Activated effector memory CD4-positive, alpha-beta T cell treated with anti-CD3 and anti-CD28 coated beads, Interleukin-2, amount 50 U/mL, for 16 hours (primary cell): ENCODE results near the gene VASN.
"Not testable (repeated sequence)": the region's sequence is repeated elsewhere in the genome, so short reads cannot be mapped to it uniquely, and the experiment has no call there.

Source experiments
- DNase-seq: peaks from one replicate; pipeline ENCODE4 v3.0.0-alpha.2; 2020

The VASN gene

DNA sequence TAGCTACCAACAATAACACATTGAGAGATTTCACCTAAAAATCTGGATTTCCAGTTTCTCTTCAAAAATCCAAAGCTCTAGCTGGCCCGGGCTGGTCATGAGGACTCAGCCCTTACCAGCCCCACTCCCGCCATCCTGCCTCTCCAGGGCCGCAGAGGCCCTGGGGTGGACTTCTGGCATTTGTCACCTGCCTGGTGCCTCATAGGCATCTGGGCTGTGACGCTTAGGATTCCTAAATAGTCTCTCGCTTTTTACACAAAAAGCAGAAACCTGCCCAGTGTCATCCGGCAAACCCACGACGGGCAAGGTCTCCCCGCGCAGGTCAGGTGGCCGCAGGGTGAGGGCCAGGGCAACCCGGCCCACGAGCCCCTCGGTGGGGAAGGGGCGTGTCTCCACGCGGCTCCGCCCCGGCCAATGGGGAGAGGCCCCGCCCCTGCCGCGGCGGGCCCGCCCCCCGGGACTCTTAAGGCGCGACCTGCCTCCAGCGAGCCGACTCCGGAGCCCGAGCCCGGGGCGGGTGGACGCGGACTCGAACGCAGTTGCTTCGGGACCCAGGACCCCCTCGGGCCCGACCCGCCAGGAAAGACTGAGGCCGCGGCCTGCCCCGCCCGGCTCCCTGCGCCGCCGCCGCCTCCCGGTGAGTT, at the start of gene VASN:
Gene VASN (plus strand): TSS at position 492 of the 644 bp plus-strand sequence. CDS start 9,030 bp downstream, outside the sequence.
- DNase-seq = peak; percentile 91

DNA sequence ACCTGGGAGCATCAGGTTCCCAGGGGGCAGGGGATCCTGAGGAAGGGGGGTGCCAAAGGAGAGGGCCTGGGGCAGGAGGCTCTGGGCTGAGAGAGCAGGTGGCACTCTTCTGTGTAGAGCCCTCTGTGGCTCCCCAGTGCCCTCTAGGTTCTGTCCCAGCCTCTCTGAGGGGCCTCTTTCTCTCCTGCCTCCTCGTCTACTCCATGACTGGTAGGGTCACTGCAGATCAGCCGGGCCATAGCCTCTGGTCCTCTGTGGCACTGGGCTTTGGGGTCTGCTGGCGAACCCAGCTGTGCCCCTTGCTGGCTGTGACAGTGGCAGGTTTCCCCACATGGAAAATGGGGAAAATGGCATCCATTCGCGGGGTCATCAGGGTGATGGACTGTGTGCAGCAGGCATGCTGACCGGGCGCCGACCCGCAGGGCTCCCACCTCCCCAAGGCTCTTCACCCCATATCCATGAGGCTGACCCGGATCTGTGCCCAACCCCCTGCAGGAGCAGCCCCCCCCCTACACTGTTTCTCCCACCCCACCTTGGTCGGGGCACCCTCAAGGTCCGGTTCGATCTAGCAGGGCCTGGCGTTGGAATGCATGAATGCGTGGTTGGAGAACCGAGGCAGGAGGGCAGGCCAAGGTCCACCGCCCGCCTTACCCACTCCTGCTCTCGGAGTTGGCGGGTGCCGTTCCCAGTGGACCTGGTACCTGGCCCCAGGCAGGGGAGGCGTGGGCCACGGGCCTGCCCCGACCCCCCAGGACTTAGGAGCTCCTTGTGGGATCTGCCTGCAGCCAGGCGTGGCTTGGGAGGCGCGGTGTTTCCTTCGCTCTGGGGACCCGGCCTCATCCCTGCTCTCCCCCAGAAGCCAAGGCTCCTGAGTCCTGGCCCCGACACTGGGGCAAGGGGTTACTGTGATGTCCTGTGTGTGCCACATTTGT, 49.3 kb upstream of the VASN start:
- DNase-seq = no peak

DNA sequence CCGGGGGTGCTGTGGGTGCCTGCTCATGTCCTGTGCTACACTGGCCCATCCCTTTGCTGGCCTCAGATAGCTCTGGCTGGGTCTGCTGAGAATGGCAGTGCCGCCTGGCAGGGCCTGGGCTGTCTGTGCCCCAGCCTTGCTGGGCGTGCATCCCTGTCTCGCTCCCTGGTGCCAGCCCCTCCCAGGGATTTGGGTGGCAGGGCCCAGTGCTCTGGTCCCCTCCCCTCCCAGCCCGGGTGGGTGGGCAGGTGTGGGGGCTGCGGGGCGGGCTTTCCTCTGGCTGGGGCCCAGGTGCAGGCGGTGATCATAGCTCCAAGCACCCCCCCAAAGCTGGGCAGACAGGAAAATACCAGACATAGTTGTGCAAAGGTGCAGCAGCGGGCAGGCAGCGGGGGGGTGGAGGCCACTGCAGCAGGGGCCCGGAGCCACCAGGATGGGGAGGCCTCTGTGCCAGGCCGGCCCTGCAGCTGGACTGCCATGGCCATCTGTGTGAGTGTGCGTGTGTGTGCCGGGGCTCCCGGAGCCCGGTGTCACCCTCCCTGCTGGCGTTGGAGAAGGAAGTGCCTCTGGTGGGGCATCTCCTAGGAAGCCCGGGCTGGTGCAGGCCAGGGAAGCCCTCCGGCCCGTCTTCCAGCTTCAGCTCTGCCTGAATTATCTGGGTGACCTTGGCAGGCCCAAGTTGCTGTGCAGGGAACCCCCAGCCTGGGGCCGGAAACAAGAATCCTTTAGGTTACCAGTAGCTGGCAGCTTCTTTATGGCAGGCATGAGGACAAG, 48.4 kb upstream of the VASN start:
- no peak for DNase-seq

DNA sequence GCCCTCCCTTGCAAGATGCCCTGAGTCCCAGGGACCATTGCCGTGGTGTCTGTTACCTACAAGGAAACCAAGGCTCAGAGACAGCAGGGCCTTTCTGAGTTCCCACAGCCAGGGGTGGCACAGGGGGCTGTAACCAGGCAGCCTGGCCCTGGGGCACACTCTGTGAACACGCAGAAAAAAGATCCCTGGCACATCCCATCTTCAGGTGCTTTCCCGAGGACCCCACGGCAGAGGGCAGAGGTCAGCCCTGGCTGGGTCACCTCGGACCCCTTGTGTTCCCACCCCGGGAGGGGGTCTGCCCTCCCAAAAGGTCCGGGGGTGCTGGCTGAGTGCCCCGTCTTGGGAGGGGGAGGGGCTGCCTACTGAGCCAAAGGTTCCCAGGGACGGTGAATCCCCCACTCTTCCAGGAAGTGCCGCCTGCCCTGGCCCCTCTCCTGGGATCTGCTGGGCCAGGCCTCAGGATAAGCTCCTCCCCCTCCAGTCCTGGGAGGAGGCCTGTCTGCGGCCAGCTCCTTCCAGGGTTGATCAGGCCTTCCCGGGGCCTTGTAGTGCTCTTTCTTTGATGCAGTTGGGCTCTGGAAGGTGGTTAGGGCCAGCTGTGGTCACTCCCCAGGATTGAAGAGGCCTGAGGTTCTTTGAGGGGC, 47.7 kb upstream of the VASN start:
- no peak for DNase-seq

DNA sequence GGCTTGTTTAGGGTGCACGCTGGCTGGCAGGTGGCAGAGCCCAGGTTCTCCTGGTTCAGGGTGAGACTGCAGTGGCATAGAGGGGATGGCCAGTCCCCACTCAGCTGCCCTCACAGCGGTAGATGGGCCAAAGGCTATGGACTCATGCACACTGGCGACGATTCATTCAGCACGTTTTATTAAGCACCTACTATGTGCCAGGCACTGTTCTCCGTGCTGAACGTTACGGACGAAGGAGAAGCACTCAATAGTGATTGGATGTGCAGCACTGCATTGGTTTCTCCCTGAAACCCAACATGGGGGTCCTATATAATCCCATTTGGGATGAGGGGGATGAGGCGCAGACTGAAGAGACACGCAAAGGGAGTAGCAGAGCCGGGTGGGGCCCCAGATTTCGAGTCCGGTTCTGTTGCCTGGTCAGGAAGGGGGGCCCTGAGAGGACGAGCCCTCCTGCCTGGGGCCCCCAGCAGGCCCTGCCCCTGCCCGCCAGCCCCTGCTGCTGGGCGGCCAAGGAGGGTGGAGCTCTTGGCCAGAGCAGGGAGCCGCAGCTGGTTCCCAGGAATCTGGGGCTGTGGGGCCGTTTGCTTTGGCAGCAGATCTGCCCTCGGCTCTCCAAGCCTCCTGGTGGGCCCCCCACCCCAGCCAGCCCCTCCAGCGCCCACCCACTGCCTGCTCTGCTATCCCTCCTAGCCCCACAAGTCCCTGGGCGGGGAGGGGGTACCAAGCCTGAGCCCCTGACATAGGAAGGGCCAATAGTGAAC, 47.0 kb upstream of the VASN start:
- no peak for DNase-seq

DNA sequence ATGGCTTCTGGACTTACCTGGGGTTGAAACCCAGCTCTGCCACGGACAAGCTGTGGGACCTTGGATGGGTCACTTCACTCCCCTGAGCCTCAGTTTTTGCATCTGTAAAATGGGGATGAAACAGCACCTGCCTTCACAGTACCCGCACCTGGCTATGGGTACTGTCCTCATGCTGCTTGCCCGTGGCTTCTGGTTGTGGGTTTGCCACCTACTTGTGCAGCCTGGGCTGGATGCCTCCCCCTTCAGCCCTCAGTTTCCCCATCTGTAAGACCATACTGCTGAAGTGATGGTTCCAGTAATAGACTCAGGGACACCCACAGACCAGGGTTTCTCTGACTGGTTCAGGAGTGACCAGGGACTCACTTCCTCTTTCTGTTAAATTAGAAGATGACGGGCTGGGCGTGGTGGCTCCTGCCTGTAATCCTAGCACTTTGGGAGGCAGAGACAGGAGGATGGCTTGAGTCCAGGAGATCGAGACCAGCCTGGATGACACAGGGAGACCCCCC, 46.3 kb upstream of the VASN start:
- no peak for DNase-seq

DNA sequence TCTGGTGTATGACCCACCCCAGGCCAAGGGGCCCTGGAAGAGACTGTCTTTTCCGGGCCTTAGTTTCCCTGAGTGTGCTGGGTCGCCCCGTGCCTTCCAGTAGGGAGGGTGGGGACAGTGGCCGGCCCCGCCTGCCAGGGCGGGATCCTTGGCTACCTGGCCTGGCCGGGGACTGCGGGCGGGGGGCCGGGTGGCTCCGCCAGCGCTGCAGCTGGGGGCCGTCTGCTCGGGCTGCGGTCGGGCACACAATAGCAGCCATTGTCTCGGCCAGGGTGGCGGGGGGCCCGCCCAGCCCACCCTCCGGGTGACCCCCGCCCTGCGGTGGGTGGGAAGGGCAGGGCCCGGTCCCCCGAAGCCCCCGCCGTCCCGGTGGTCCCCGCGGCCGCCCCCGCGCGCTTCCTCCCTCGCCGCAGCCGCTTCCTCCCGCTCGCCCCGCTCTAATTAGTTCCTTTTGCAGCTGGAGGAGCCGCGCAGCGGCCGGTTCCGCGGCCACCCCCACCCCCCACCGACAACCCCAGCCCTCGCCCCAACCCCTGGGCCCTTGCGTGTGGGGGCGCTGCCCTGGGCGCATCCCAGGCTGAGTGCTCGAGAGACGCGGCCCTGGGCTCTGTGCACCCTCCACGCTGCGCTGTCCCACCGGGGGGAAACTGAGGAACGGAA, 44.1 kb upstream of the VASN start:
- DNase-seq = no peak

DNA sequence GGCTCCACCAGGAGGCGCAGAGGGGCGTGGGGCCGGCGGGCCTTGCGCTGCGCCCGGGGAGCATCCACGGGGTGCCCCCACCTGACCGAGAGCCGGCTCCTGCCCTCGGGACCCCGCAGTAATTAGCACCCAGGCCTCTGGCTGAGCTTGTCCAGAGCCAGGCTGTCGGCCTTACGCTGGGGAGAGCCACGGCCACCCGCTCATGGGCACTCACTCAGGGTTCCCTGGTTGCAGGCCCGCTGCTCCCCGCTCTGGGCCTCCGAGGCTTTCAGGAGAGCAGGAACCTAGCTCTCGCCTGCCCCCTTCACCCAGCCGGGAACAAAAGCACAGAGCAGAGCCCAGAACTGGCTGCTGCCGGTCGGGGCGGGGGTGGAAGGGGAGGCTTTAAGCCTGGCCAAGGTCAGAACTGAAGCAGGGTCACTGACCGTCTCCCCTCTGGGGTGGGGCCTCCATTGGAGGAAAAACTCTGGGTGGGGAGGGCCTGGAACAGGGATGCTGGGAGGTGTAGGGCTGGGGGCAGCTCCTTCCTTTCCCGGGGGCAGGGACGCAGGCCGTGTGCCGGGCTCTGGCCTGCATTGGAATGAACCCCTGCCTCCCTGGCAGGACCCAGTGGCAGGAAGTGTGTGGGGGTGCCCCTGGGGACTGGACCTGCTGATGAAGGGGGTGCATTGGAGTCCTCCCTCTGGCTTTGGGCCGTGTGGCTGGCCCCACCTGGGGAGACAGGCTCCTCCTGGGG, 43.4 kb upstream of the VASN start:
- peak; percentile 79 for DNase-seq

DNA sequence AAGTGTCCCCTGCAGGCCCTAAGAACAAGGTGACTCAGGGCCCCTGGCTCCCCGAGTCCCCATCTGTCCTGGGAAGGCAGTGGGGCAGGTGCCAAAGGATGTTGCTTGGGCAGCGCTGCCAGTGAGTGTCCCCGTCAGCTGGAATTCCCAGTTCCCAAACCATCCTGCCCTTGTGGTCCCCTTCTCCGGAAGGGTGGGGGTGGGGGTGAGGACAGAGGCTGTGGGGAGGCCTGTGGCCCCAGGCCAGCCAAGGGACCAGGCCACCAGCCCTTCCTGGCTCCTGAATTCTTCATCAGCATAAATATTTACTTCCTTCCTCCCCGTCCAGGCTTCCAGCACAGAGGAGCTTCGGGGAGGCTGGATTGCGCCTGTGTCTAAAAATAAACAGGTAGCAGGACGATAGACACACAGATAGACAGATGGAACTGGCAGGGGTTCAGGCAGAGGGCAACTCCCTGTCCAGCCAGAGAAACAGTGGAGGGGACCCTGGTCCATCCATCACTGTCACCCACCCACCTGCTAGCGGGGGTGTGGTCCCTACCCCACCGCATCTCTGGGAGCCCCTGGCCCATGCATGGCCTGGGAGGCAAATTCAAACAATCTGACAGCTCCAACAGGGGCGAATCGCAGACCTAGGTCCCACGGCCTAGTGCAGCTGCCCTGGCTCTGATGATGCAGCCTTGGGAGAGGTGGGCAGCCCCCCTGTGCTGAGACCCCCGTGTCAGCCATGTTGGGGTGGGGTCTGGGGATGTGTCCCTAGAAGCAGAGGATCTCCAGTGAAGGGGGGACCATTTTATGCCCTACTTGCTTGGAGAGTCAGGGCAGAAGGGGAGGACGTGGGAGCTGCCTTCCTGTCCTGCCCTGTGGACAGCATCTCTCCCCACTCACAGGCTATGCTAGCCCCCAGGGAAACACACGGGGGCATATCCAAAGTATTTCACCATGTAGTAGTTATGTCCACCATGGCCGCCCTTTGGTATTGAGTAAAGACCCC, 42.6 kb upstream of the VASN start:
- no peak for DNase-seq

DNA sequence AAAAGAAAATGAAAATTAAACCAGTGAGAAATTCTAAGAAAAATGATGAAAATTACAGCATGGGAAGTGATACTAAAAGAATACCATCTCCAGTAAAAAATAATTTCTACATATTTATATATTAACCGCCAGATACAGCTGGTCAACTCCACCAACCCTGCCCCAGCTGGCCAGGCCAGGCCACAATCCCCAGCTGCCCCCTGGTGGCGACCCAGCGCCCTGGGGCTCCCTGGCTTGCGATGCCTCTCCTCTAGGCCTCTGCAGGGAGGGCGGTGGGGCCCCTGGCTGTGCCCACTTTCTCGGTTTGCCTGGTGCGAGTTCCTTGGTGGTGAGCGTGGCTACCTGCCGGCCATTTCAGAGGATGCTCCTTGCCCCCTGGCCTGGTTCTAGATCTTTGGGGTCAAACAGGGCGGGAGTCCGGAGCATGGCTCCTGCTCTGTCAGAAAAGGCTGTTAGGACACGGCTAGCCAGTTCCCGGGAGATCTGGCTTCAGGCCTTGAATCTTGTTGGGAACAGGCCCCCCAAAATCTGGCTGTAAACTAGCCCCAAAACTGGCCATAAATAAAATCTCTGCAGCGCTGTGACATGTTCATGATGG, 41.3 kb upstream of the VASN start:
- DNase-seq = peak; percentile 91

DNA sequence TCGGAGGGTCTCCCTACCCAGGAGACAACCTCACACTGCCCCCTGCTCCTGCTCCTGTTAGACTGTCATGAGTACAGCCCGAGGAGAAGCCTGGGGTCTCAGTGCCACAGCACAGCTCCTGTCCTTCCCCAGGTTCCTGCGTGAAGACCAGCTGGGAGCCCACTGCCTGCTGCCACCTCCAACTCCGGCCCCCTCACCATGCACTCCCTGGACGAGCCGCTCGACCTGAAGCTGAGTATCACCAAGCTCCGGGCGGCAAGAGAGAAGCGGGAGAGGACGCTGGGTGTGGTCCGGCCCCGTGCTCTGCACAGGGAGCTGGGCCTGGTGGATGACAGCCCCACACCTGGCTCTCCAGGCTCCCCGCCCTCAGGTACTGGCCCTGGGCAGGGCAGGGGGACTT, 39.6 kb upstream of the VASN start:
- no peak for DNase-seq

DNA sequence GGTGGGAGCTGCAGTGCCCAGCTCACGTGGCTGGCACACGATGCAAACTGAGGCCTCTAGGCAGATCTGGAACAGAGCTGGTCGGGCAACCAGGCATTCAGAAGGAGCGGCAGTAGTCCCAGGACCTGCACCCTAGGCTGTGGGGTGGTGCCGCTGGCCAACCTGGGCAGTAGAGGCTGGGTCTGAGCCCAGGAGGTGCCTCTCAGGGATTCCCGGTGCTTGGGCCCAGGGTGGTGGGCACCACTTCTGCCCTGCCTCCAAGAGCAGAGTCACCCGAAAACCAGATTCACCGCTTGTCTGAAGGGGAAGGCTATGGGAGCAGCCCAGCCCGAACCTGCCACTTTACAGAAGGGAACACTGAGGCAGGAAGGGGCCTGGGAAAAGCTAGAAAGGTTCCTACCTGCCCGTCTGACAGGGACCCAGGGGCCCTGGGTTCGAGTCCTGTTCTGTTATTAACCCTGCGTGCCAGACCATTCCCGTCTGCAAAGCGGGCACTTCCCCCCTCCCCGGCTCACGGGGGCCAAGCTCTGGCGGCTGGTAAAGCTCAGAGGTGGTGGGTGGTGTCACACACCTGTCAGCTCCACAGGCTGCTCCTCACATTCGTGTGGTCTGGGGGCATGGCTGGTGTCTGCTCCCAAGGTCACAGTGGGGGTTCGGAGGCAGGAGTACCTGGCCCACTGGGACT, 38.9 kb upstream of the VASN start:
- no peak for DNase-seq

DNA sequence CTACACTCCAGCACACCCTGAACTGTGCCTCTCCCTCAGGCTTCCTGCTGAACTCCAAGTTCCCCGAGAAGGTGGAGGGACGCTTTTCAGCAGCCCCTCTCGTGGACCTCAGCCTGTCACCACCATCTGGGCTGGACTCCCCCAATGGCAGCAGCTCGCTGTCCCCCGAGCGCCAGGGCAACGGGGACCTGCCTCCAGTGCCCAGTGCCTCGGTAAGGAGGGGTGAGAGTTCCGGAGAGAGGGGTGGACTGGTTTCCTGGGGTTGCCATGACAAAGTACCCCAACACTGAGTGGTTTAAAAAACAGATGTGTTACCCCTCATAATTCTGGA, 38.4 kb upstream of the VASN start:
- DNase-seq = no peak

DNA sequence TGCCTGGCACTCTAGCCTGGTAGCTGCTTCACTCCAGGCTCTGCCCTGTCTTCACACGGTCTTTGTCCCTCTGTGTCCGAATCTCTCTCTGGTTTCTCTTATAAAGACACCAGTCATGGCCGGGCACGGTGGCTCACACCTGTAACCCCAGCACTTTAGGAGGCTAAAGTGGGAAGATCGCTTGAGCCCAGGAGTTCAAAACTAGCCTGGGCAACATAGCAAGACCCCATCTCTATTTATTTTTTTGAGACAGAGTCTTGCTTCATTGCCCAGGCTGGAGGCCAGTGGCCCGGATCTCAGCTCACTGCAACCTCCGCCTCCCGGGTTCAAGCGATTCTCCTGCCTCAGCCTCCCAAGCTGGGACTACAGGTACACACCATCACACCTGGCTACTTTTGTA, 37.9 kb upstream of the VASN start:
- not testable (repeated sequence) for DNase-seq

DNA sequence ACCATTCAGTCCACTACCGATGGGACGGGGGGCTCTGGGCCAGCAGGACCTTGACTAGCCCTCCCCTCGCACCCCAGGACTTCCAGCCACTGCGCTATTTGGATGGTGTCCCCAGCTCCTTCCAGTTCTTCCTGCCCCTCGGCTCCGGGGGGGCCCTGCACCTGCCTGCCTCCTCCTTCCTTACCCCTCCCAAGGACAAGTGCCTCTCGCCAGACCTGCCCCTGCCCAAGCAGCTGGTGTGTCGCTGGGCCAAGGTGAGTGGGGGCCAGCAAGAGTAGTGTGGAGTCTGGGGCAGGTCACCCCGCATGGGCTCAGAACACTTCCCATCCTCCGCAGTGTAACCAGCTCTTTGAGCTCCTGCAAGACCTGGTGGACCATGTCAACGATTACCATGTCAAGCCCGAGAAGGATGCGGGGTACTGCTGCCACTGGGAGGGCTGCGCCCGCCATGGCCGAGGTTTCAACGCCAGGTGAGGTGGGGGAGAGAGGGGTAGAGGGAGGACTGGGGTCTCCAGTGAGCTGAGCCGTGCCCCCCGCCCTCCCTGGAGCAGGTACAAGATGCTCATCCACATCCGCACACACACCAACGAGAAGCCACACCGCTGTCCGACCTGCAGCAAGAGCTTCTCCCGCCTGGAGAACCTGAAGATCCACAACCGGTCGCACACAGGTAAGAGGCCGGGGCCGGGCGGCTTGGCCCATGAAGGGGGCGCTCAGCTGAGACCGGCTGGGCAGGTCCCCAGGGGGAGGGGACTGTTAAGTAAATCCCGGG, 36.7 kb upstream of the VASN start:
- no peak for DNase-seq

DNA sequence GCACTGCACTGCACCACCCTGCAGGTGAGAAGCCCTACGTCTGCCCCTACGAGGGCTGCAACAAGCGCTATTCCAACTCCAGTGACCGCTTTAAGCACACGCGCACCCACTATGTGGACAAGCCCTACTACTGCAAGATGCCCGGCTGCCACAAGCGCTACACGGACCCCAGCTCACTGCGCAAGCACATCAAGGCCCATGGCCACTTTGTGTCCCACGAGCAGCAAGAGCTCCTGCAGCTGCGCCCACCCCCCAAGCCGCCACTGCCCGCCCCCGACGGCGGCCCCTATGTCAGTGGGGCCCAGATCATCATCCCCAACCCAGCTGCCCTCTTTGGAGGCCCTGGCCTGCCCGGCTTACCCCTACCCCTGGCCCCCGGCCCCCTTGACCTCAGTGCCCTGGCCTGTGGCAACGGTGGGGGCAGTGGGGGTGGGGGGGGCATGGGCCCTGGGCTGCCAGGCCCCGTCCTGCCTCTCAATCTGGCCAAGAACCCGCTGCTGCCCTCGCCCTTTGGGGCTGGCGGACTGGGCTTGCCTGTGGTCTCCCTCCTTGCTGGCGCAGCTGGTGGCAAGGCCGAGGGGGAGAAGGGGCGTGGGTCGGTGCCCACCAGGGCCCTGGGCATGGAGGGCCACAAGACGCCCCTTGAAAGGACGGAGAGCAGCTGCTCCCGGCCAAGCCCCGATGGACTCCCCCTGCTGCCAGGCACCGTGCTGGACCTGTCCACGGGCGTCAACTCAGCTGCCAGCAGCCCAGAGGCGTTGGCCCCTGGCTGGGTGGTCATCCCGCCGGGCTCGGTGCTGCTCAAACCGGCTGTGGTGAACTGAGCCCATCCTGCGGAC, 34.7 kb upstream of the VASN start:
- no peak for DNase-seq
